GM18951 (cell line): ENCODE results near the gene SIAH2.

Source experiments
- POLR2A ChIP-seq: IDR thresholded peaks from 4 replicates; pipeline ENCODE4 v1.6.1; 2011; ENCODE audit warnings: mild to moderate bottlenecking; ENCODE audit not compliant: insufficient read length, insufficient read depth; ENCODE audit errors: extremely low read depth
- in situ Hi-C: fragments of 300-500 bp; cut with MboI; formaldehyde crosslinking; loops from one replicate; pipeline ENCODE4 v1.12.0; 2022; ENCODE audit warnings: low sequenced_read_pairs, mixed read lengths, inconsistent platforms; ENCODE audit not compliant: unreplicated experiment

The SIAH2 gene

DNA sequence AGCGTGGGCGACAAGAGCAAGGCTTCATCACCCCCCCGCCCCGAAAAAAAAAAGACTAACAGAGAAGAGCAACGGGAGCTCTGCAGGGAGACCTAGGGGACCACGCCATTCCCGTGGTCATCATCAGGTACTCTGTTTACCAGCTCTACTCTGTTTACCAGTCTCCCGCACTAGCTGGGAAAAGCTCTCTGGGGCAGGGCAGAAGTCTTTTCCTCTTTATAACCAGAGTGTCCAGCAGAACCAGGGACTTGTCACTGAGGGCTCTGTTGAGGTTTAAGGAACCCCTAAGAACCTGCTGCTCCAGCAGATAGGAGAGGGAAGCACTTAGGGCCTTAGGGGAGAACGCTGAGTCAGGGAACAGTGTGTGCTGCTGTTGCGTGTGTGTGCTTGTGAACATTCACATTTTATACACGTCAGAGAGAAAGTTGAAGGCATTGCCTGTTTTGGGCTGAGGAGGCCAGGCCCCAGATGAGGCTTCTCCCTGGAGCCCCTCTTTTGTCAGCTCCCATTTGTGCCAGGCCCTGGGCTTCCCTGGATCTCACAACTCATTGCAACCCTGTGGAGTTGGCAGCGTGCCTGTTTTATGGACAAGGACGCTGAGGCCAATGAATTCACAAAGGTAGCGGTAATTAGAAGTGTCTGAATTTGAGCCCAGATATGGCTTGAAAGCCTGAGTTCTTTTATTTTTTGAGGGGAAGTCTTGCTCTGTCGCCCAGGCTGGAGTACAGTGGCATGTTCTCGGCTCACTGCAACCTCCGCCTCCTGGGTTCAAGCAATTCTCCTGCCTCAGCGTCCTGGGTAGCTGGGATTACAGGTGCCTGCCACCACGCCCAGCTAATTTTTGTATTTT lies 35.1 kb downstream of the SIAH2 start:
- in situ Hi-C loops = loop anchor here (10.0 kb wide), 1 partner anchor 117 kb away; no protein-coding TSS in a partner anchor
- TF ChIP-seq POLR2A = no peak

DNA sequence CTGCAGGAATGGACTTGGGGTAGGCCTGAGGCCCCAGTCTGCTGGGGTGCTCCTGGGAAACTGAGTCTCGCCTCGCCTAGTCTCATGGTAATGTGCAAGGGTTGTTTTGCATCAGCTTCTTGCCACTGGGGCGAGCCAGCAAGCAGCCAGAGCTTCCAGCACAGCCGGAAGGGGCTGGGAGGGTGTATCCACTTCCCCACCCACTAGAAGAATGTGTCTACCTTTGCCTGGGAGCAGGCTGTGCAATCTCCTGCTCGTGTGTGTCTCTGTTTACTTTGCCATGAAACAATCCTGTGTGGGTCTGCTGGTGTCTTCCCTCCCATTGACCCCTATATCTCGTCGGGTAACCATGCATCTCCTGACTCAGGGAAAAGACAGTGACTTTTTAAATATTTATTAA lies 37.4 kb downstream of the SIAH2 start:
- TF ChIP-seq POLR2A = no peak
- in situ Hi-C loops = loop anchor here (10.0 kb wide), 1 partner anchor 119 kb away; no protein-coding TSS in a partner anchor

DNA sequence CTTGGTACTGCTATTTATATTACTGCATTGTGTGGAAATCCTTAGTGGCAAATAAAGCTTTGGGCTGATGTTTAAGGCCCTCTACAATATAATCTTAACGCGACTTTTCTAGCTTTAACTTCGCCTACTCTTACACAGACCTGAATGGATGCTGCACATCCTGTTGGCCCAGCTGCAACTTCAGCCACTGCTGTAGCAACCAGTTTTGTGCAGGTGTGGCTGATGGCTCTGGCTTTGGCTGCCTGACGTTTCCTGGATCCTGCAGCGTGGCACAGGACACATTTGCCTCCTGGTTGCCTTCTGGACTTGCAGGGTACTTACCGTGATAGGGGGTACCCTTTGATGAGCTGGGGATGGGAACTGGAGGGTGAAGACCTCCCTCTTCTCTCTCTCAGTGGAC lies 39.0 kb downstream of the SIAH2 start:
- in situ Hi-C loops = loop anchor here (10.0 to 25.0 kb wide), 2 partner anchors 121 to 187 kb away; partner anchors contain the start of genes EIF2A and SERP1
- no peak for TF ChIP-seq POLR2A

DNA sequence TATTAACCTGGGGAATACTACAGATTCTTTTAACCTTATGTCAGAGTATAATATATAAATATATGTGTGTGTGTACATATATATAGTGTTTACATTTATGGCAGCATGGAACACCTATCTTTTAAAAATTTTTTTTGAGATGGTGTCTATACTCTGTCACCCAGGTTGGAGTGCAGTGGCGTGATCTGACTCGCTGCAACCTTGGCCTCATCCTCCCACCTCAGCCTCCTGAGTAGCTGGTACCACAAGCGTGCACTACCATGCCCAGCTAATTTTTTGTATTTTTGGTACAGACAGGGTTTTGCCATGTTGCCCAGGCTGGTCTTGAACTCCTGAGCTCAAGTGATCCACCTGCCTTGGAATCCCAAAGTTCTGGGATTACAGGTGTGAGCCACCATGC lies 40.7 kb downstream of the SIAH2 start:
- TF ChIP-seq POLR2A = no peak
- in situ Hi-C loops = loop anchor here (10.0 to 25.0 kb wide), 2 partner anchors 123 to 185 kb away; partner anchors contain the start of genes EIF2A and SERP1

DNA sequence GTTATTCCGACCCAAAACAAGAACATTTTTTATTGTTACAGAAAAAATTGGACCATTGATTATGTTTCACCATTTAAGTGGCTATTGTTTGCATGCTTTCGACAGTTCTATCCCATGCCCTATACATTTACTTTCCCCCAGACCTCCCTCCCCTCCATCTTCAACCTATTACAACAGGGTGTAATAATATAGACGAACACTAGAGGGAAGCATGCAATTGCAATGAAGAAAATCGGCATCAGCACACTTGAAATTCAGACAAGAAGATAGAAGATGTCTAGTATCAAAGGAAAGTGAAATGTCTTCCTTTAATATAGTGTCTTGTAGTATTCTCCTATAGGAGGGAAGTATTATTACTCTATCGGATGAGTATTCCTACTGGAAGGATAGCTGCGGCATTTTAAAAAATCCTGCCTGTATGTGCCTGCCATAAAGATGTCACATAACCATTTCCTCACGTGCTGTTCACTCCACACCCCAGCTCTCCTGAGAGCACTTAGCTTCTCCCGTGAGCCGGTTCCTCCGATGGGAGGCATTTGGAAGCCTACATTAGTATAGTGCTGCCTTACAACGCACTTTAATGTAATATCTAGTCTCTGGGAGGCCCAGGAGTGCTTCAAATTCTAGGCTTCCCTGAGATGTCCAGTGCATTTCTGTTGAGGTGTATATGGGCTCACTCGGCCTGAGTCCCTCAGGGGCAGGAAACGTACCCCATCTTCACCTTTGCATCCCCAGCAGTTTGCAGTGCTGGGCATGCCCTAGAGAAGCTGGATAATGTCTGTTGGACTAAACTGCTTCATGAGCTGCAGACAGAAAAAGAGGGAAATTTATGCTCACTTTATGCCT lies 41.5 kb downstream of the SIAH2 start:
- in situ Hi-C loops = loop anchor here (10.0 to 25.0 kb wide), 2 partner anchors 123 to 184 kb away; partner anchors contain the start of genes EIF2A and SERP1
- no peak for TF ChIP-seq POLR2A

DNA sequence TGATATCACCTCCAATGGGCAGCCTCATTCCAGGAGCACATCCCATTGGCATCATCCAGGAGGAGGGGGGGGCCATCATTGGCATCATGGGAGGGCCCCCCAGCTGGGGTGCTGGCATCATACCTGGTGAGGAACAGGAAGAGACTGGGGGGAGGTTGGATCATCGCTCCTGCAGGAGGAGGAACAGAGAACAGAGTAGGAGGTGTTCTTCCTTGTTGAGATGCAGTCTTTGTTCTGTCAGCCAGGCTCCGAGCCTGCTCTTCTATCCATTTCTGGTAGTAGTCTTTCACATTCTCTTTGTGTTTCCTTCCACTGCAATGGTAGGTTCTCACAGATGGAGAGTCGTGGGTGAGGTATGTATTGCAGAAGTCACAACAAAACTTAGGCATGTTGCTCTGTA lies 42.5 kb downstream of the SIAH2 start:
- in situ Hi-C loops = loop anchor here (10.0 to 25.0 kb wide), 2 partner anchors 124 to 183 kb away; partner anchors contain the start of genes EIF2A and SERP1
- no peak for TF ChIP-seq POLR2A

DNA sequence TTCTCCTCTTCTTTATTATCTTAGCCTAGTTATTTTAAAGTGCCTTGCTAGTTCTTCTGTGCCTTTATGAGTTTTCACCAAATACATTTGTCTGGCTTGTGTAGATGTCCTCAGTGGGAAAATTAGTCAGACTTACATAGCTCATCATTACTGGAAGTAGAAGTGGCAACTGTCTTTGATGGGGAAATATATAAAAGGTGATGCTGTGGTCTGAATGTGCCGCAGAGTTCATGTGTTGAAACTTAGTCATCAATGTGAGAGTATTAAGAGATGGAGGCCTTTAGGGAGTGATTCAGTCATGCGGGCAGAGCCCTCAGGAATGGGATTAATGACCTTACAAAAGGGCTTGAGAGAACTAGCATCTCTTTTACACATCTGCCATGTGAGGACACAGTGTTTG lies 52.9 kb downstream of the SIAH2 start:
- no peak for TF ChIP-seq POLR2A
- in situ Hi-C loops = loop anchor here (25.0 kb wide), 1 partner anchor 173 kb away; the partner anchor contains the start of genes EIF2A and SERP1

DNA sequence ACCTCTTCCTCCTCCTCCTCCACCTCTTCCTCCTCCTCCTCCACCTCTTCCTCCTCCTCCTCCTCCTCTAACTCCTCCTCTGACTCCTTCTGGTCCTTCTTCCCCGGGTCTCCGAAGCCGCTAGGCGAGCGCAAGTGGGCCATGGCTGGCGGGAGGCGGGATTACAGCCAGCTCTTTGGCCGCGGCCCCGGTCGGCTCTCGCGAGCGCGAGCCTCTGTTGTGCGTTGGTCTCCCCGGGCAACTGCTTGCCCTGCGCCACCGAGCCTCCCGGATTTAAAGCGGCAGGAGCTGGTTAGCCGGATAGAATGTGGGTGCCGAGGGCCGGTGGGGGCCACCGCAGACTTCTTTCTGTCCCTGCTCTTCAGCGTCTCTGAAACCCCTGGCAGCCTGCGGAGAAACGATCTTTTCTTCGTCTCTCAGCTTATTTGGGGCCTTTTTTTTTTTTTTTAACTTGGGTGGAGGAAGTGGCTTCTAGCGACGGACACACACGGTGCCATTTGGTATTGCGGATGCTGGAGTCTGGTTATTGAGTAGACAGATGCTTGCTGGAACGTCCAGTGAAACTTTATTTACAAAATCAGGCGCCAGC lies 59.1 kb downstream of the SIAH2 start, which contains the start of gene ERICH6:
ERICH6 (minus strand) TSS at position 165 of the 589 bp plus-strand sequence; CDS start at position 143, 22 bp downstream.
- TF ChIP-seq POLR2A = peak; percentile 71
- in situ Hi-C loops = loop anchor here (25.0 kb wide), 1 partner anchor 167 kb away; the partner anchor contains the start of genes EIF2A and SERP1

DNA sequence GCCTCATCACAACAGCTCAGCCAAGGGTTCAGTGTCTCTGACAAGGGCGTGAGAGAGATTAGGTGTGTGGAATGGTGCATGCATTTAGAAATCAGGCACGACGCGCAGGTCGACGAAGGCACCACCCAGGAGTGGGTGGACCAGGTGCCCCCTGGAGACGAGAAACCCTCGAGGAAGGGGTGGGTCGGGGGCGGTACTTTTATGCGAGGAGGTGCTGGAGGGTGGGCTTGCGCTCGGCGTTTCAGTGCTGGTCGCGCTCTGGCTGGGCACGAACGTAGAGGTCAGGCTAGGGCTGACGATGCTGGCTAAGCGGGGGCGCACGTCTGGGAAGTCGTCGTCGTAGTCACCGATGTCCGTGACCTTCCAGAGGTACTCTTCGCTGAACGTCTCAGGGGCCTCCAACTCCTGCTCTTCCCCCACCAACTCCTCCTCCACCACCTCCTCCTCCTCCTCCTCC lies 59.6 kb downstream of the SIAH2 start:
- in situ Hi-C loops = loop anchor here (25.0 kb wide), 1 partner anchor 166 kb away; the partner anchor contains the start of genes EIF2A and SERP1
- TF ChIP-seq POLR2A = no peak

DNA sequence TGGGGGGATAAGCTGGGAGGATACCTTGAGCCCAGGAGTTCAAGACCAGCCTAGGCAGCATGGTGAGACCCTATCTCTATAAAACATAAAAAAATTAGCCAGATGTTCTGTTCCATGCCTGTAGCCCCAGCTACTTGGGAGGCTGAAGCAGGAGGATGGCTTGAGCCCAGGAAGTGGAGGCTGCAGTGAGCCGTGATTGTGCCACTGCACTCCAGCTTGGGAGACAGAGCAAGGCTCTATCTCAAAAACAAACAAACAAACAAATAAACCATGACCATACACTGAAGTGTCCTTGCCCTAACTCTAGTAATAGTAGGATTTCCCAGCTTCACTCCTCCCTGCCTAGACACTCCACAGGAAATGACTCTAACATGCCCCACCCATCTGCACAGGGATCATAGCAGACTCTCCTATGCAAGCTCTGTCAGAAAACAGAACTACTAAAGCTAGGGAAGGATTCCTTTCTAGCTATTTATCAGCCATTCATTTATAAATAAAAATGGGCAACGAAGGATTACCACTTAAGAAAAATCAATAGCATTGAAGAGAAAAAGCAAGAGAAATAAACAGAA lies 63.8 kb downstream of the SIAH2 start:
- no peak for TF ChIP-seq POLR2A
- in situ Hi-C loops = no loop called here

DNA sequence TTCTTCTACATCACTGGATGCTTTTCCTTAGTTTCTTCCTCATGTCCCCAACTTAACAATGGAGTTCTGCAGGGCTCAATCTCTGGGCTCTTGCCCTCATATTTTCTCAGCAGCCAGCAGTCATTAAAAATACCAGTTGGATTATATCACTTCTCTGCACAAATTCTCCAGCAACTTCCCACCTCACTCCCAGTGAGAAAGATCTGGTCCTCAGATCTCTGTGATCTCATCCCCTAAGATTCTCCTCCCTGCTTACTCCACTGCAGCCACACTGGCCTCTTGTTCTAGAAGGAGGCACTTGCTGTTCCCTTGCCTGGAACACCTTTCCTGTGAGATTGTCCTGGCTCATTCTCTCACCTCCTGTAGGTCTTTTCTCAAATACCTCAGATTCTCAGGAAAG lies 65.3 kb downstream of the SIAH2 start:
- no peak for TF ChIP-seq POLR2A
- in situ Hi-C loops = no loop called here

DNA sequence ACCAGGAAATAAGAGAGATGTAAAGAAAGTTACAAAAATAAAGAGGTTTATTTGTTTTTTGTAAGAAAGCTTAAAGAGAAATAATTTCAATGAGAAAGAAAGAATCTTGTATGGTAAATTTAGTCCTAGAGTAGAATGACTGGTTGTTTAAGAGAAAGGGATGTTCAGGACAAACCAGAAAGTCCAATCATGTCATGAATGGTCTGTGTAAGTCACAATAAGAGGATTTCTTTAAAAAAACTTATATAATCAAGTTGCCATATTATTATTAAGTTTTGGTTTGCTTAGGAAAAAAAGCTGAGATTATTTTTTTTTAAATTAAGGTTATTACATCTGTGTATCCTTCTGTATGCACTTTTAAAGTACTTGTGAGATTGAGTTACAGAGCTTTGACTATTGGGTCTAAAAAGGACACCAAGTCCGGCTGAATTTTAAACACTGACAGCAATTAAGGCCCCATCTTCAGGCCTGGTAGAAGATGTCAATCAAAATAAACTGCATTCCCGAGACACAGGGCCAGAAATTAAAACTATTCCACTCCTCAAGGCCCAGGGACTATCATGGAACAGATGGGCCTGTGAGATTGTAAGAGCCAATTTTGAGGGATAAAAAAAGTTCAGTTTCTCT lies 71.4 kb downstream of the SIAH2 start:
- no peak for TF ChIP-seq POLR2A
- in situ Hi-C loops = no loop called here
